AG04450 (cell line): ENCODE results near the gene SERPINA3. TPM values are rescaled to one million over a fixed set of nuclear protein-coding genes. Genes with fewer than 3 reads are reported as not detected.

ENCODE experiments used
- CTCF ChIA-PET: fragments of 300-600, 350-600 bp; formaldehyde crosslinking; extraction: SDS; loops from one replicate; lab custom pipeline; 2022; ENCODE audit warnings: antibody characterized with exemption, inconsistent platforms; lab: Charles Lee
- POLR2A ChIA-PET: fragments of 350-600 bp; formaldehyde crosslinking; extraction: SDS; loops from one replicate; lab custom pipeline; 2021; ENCODE audit warnings: antibody characterized with exemption, inconsistent platforms; lab: Yijun Ruan, JAX
- DNase-seq: peaks from one replicate; pipeline ENCODE4 v3.0.0-alpha.2; 2011; ENCODE audit warnings: low read depth, low spot score
- H3K27ac ChIP-seq: one replicate; pipeline ENCODE4 v1.5.1; 2012; ENCODE audit warnings: low read depth, low read length, control low read depth
- H3K27me3 ChIP-seq: one replicate; pipeline ENCODE4 v1.6.0; 2012; ENCODE audit warnings: low read length; ENCODE audit not compliant: control insufficient read depth, insufficient read depth
- H3K4me3 ChIP-seq: 2 replicates; pipeline ENCODE4 v1.5.1; 2011; ENCODE audit warnings: mild to moderate bottlenecking, low read depth, low read length, control low read depth
- H3K9me3 ChIP-seq: 2 replicates; pipeline ENCODE4 v1.5.1; 2012; ENCODE audit warnings: low read length; ENCODE audit not compliant: control insufficient read depth, insufficient read depth
- polyA plus RNA-seq: library from polyadenylated mRNA; depleted of rRNA; stranded (reverse); fragments of >200 nt; gene quantifications from 2 replicates; pipeline ENCODE4 v1.2.3, GENCODE V29; 2011
- TF ChIP-seq, protein P1 (sequence below): IDR thresholded peaks from 2 replicates; pipeline ENCODE4 v1.5.1; 2011; ENCODE audit warnings: low read depth, low read length, control low read depth, inconsistent platforms

Gene SERPINA3
- polyA plus RNA-seq, 1 experiment, result 1.8 TPM

DNA sequence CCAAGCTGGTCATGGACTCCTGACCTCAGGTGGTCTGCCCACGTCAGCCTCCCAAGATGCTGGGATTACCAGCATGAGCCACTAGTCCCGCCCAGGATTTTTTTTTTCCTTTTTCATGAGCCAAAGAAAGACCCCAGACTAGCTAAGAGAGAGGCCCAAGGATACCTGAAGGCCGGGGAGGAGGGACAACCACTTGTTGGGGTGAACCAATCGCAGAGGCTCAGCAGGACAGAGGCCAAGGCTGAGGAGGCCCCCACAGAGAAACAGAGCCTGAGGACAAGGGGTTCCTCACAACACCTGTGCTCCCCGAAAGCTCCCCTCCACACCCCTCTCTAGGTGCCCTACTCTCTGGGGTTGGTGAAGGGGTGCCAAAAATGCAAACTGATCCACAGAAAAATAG lies 1.0 kb upstream of the SERPINA3 start:
- ChIA-PET POLR2A (interaction anchor here (0.8 to 3.1 kb wide), 3 partner anchors 10 to 430 kb away, joined by 3 to 16 read pairs (median 6); no protein-coding TSS in a partner anchor), CTCF (interaction anchor here (0.7 to 1.0 kb wide), 2 partner anchors 125 to 842 kb away, joined by 3 read pairs; no protein-coding TSS in a partner anchor)
- H3K9me3 ChIP-seq, result peaks cover under 1% of the 10 kb centered on the region; the same call in 1 of the 2 replicates
- no peak for DNase-seq
- no peak overlapping the region for H3K27ac ChIP-seq
- H3K4me3 ChIP-seq, result no peak overlapping the region
- TF ChIP-seq, protein P1, sequence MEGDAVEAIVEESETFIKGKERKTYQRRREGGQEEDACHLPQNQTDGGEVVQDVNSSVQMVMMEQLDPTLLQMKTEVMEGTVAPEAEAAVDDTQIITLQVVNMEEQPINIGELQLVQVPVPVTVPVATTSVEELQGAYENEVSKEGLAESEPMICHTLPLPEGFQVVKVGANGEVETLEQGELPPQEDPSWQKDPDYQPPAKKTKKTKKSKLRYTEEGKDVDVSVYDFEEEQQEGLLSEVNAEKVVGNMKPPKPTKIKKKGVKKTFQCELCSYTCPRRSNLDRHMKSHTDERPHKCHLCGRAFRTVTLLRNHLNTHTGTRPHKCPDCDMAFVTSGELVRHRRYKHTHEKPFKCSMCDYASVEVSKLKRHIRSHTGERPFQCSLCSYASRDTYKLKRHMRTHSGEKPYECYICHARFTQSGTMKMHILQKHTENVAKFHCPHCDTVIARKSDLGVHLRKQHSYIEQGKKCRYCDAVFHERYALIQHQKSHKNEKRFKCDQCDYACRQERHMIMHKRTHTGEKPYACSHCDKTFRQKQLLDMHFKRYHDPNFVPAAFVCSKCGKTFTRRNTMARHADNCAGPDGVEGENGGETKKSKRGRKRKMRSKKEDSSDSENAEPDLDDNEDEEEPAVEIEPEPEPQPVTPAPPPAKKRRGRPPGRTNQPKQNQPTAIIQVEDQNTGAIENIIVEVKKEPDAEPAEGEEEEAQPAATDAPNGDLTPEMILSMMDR, result no peak
- no peaks in the 10 kb centered on the region for H3K27me3 ChIP-seq

DNA sequence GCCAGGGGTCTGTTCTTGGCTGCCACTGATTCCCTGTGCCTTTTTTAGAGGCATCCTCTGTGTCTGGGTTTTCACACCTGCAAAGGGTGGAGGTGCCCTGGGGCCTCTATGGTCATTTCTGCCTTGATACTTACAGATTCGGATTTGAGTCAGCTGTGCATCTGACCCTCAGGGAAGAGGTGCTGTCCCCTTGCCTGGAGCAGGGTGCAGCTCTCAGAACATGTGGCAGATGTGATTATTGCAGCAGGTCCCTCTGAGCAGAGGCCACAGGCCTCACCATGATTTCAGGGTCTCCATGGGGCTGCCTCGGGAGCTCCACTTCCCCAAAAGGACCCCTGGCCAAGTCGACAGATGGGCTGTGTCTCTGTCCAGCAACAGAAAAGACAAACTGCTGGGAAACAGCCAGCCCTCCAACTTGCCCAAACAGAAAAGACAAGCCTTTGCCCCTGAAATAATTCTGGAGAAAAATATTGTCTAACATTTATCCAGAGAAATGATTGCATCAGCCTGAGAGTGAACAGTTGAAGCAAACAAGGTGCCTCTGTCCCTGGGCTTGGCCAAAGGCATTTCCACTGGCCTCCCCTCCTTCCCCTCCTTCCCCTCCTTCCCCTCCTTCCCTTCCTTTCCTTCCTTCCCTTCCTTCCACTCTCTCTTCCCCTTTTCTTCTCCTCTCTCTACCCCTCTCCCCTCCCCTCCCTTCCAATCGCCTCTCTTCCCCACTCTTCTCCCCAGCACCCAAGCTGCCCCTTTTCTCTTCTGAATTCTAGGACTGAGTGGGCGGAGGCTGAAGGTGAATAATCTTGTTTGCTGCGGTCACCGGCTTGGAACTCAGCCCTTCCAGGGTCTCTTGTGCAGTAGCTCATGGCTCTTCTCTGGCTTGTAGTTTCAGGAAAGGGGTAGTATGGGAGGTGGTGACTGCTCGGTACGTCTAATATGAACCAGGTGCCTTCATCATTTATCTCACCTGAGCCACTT lies 676 bp downstream of the SERPINA3 start:
- ChIA-PET POLR2A (interaction anchor here (3.1 kb wide), 1 partner anchor 12 kb away, joined by 16 read pairs; no protein-coding TSS in a partner anchor), CTCF (interaction anchor here (0.6 kb wide), 1 partner anchor 818 kb away, joined by 4 read pairs; no protein-coding TSS in a partner anchor)
- TF ChIP-seq, protein P1, result no peak
- DNase-seq, result no peak
- Histone ChIP-seq H3K4me3 (no peak overlapping the region), H3K27me3 (no peaks in the 10 kb centered on the region), H3K9me3 (peaks cover 11% of the 10 kb centered on the region), H3K27ac (peak overlapping the region; percentile 57)

DNA sequence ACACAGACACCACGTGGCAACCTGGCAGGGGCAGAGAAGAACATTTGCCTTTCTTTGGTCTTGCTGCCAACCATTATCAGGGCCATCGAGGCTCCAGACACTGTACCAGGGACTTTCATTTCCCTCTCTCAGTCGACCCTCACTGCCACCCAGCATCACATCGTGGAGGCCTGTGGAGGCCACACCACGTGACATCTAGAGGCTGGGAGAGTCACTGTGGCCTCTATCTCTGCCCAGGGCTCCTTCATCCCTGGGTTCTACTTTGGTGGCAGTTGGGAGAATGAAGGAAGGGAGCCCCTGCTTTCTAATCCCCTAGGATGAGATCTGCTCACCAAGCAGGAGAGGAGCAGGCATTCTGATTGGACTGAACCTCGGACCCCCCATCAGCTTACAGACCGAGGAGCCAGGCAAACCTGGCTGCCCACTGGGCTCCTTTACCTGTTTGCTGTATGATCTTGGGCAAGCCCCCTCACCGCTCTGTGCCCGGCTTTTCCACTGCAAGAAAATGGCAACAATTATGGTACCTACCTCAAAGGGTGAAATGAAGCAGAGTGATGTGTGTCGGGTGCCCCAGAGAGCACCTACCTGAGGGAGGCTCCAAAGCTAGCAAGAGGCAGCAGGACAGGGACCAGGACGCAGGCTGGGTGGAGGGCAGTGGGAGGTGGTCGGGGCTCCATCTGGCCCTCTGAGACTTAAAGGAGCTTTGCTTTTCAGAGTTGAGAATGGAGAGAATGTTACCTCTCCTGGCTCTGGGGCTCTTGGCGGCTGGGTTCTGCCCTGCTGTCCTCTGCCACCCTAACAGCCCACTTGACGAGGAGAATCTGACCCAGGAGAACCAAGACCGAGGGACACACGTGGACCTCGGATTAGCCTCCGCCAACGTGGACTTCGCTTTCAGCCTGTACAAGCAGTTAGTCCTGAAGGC lies 1.8 kb downstream of the SERPINA3 start:
- TF ChIP-seq, protein P1, result no peak
- CTCF ChIA-PET, result interaction anchor here (0.6 kb wide), 1 partner anchor 817 kb away, joined by 4 read pairs; no protein-coding TSS in a partner anchor
- Histone ChIP-seq H3K9me3 (peaks cover 20% of the 10 kb centered on the region), H3K27ac (no peak overlapping the region), H3K4me3 (no peak overlapping the region), H3K27me3 (no peaks in the 10 kb centered on the region)
- POLR2A ChIA-PET, result no interaction called here
- DNase-seq, result no peak

DNA sequence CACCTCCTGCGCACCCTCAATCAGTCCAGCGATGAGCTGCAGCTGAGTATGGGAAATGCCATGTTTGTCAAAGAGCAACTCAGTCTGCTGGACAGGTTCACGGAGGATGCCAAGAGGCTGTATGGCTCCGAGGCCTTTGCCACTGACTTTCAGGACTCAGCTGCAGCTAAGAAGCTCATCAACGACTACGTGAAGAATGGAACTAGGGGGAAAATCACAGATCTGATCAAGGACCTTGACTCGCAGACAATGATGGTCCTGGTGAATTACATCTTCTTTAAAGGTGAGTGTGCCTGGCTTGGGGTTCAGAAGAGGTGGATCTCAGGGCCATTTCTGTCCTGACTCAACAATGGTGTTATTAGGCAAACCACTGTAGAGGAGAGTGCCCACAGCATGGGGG lies 2.6 kb downstream of the SERPINA3 start:
- H3K9me3 ChIP-seq, result peaks cover 25% of the 10 kb centered on the region
- TF ChIP-seq, protein P1, result no peak
- no peak for DNase-seq
- no peak overlapping the region for H3K4me3 ChIP-seq
- POLR2A ChIA-PET, result no interaction called here
- no peak overlapping the region for H3K27ac ChIP-seq
- no peaks in the 10 kb centered on the region for H3K27me3 ChIP-seq
- CTCF ChIA-PET, result no interaction called here
